Measurements from ENCODE around the gene MRPL55. TPM values are rescaled to one million over a fixed set of nuclear protein-coding genes. Genes with fewer than 3 reads are reported as not detected.

MRPL55 gene
- total RNA-seq, 1 donor from 2014 or later = 42.4 TPM

- no peak overlapping the region for H2AFZ ChIP-seq (replicated peaks)
- H3K27ac ChIP-seq = no peak overlapping the region
- no peaks in the 10 kb centered on the region for H3F3A ChIP-seq (ENCODE audit: low read depth)
- no peaks in the 10 kb centered on the region for H3K79me2 ChIP-seq (ENCODE audit: low read depth)
- TF ChIP-seq EZH2phosphoT487 (IDR thresholded peaks at IDR 0.05) = no peak
- H4K20me1 ChIP-seq (ENCODE audit: low read depth) = no peaks in the 10 kb centered on the region
- Mint-ChIP-seq H3K27me3 (ENCODE audit: insufficient read depth, low read depth) (peaks cover 6% of the 10 kb centered on the region), H3K9me3 (peaks cover 25% of the 10 kb centered on the region), H3K4me3 (no peak overlapping the region), H3K27ac (no peak overlapping the region), H3K36me3 (peaks cover 4% of the 10 kb centered on the region), H3K4me1 (no peaks in the 10 kb centered on the region)
- no peak for DNase-seq (ENCODE audit: low spot score)
- no peak overlapping the region for H3K4me3 ChIP-seq
- peaks cover 38% of the 10 kb centered on the region for H3K27me3 ChIP-seq
- H3K36me3 ChIP-seq = no peaks in the 10 kb centered on the region
- H3K9me3 ChIP-seq (ENCODE audit: low read depth) = peaks cover 20% of the 10 kb centered on the region
- H3K9ac ChIP-seq = no peak overlapping the region
- no peaks in the 10 kb centered on the region for H3K4me1 ChIP-seq
- H3K4me2 ChIP-seq = no peak overlapping the region
These were observed 11.3 kb upstream of the MRPL55 start for GRCh38 chr1:228120351-228120750.

- Histone ChIP-seq H3K27ac (no peak overlapping the region), H3K4me1 (no peaks in the 10 kb centered on the region), H3K79me2 (ENCODE audit: low read depth) (no peaks in the 10 kb centered on the region), H3K9me3 (ENCODE audit: low read depth) (peaks cover 20% of the 10 kb centered on the region), H3F3A (ENCODE audit: low read depth) (no peaks in the 10 kb centered on the region), H3K27me3 (peaks cover 15% of the 10 kb centered on the region), H2AFZ (replicated peaks) (no peak overlapping the region), H3K4me3 (no peak overlapping the region), H3K9ac (no peak overlapping the region), H4K20me1 (ENCODE audit: low read depth) (no peaks in the 10 kb centered on the region), H3K36me3 (no peaks in the 10 kb centered on the region), H3K4me2 (no peak overlapping the region)
- peak; percentile 39 for DNase-seq (ENCODE audit: low spot score)
- Mint-ChIP-seq H3K27ac (no peak overlapping the region), H3K4me3 (no peak overlapping the region), H3K36me3 (peaks cover 4% of the 10 kb centered on the region), H3K9me3 (peaks cover 25% of the 10 kb centered on the region), H3K27me3 (ENCODE audit: insufficient read depth, low read depth) (peaks cover 2% of the 10 kb centered on the region), H3K4me1 (no peaks in the 10 kb centered on the region)
- TF ChIP-seq CTCF (IDR thresholded peaks at IDR 0.05) (no peak), EZH2phosphoT487 (IDR thresholded peaks at IDR 0.05) (no peak)
These were observed 8.9 kb upstream of the MRPL55 start for GRCh38 chr1:228118040-228118439.

- no peak for DNase-seq (ENCODE audit: low spot score)
- H3K36me3 Mint-ChIP-seq = peaks cover 4% of the 10 kb centered on the region
- H3K27me3 Mint-ChIP-seq (ENCODE audit: insufficient read depth, low read depth) = no peaks in the 10 kb centered on the region
- TF ChIP-seq EZH2 (IDR thresholded peaks at IDR 0.05) (no peak), CTCF (IDR thresholded peaks at IDR 0.05) (no peak), EZH2phosphoT487 (IDR thresholded peaks at IDR 0.05) (no peak)
- Histone ChIP-seq H3K9ac (no peak overlapping the region), H3K4me1 (no peaks in the 10 kb centered on the region), H3F3A (ENCODE audit: low read depth) (no peaks in the 10 kb centered on the region), H3K4me3 (no peak overlapping the region), H3K27me3 (peaks cover 8% of the 10 kb centered on the region), H4K20me1 (ENCODE audit: low read depth) (no peaks in the 10 kb centered on the region), H3K36me3 (no peaks in the 10 kb centered on the region), H2AFZ (replicated peaks) (no peak overlapping the region), H3K4me2 (no peak overlapping the region), H3K27ac (no peak overlapping the region), H3K9me3 (ENCODE audit: low read depth) (peaks cover 20% of the 10 kb centered on the region), H3K79me2 (ENCODE audit: low read depth) (no peaks in the 10 kb centered on the region)
- no peaks in the 10 kb centered on the region for H3K4me1 Mint-ChIP-seq
- peaks cover 25% of the 10 kb centered on the region for H3K9me3 Mint-ChIP-seq
- H3K4me3 Mint-ChIP-seq = no peak overlapping the region
- no peak overlapping the region for H3K27ac Mint-ChIP-seq
These were observed 8.2 kb upstream of the MRPL55 start for GRCh38 chr1:228117335-228117734.

- TF ChIP-seq EZH2phosphoT487 (IDR thresholded peaks at IDR 0.05) (no peak), EZH2 (IDR thresholded peaks at IDR 0.05) (no peak), CTCF (IDR thresholded peaks at IDR 0.05) (no peak)
- H4K20me1 ChIP-seq (ENCODE audit: low read depth) = no peaks in the 10 kb centered on the region
- Mint-ChIP-seq H3K9me3 (peaks cover 22% of the 10 kb centered on the region), H3K4me1 (peaks cover 5% of the 10 kb centered on the region), H3K4me3 (no peak overlapping the region), H3K27me3 (ENCODE audit: insufficient read depth, low read depth) (peaks cover 4% of the 10 kb centered on the region), H3K36me3 (peaks cover 4% of the 10 kb centered on the region), H3K27ac (no peak overlapping the region)
- H3K36me3 ChIP-seq = no peaks in the 10 kb centered on the region
- H3F3A ChIP-seq (ENCODE audit: low read depth) = no peaks in the 10 kb centered on the region
- no peak overlapping the region for H3K9ac ChIP-seq
- DNase-seq (ENCODE audit: low spot score) = no peak
- H3K27ac ChIP-seq = no peak overlapping the region
- H3K4me3 ChIP-seq = no peak overlapping the region
- H3K27me3 ChIP-seq = peaks cover 5% of the 10 kb centered on the region
- H3K4me2 ChIP-seq = no peak overlapping the region
- H2AFZ ChIP-seq (replicated peaks) = no peak overlapping the region
- H3K4me1 ChIP-seq = no peaks in the 10 kb centered on the region
- peaks cover 20% of the 10 kb centered on the region for H3K9me3 ChIP-seq (ENCODE audit: low read depth)
- no peaks in the 10 kb centered on the region for H3K79me2 ChIP-seq (ENCODE audit: low read depth)
These were observed 5.7 kb upstream of the MRPL55 start for GRCh38 chr1:228114827-228115226.
